ENCODE measurements around the gene KITLG. TPM values are rescaled to one million over a fixed set of nuclear protein-coding genes. Genes with fewer than 3 reads are reported as not detected.
A peak's percentile ranks its signal among the peaks of the same experiment; 100 is the strongest.

The KITLG gene
- total RNA-seq, 1 experiment from 2014 or later: 11.7 TPM

DNA sequence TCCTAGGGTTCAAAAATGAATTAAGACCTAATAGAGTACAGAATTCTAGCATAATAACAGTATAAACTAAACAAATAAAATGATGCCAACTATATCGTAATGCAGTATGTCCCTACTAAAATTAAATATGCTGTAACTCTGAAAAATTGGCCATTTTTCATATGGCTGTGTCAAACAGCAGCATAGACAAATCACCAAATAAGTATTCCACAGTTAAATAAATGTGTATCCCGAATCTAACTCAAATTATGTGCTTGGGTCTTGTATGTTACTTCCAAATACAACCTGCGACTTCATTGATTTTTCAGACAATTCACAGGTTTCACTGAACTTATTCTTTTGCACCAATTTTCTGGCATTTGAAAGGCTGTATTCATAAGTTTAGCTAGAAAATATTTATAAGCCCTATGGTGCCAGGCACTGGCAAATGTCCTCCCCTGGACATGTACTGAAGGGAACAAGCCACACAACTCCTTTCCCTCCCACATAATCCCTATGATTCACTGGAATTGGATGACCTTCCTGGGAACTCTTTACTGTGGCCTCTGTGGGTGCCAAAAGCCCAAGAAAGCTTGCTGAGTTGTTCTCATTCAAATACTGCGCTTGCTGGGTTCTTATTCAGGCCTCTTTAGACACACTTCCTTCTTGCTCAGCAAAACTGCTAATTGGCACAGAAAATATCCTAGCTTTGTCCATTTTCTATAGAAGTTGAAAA, 108.8 kb downstream of the KITLG start:
- Histone ChIP-seq H4K5ac (ENCODE audit: insufficient read length, low read depth, low read length) (no peak overlapping the region), H4K20me1 (ENCODE audit: control insufficient read depth, insufficient read depth, insufficient read length) (no peaks in the 10 kb centered on the region), H3K4me1 (ENCODE audit: insufficient read depth, low read length) (no peaks in the 10 kb centered on the region), H3K27me3 (ENCODE audit: insufficient read depth, low read length) (no peaks in the 10 kb centered on the region), H4K91ac (ENCODE audit: insufficient read length, low read depth, low read length) (no peak overlapping the region), H3K56ac (ENCODE audit: insufficient read length, low read depth, low read length) (no peak overlapping the region), H3K23ac (ENCODE audit: insufficient read length, low read depth, low read length) (no peak overlapping the region), H3K79me1 (ENCODE audit: insufficient read depth, low read depth, low read length, poor library complexity, severe bottlenecking) (no peaks in the 10 kb centered on the region), H3K14ac (ENCODE audit: insufficient read depth, low read length) (no peak overlapping the region), H3K4me2 (ENCODE audit: insufficient read depth, insufficient read length, low read length) (no peak overlapping the region), H3K4ac (ENCODE audit: low read depth, low read length) (no peak overlapping the region), H2BK15ac (ENCODE audit: low read depth, low read length) (no peak overlapping the region), H3K79me2 (ENCODE audit: insufficient read depth, low read length) (no peaks in the 10 kb centered on the region), H2AK5ac (ENCODE audit: insufficient read length, low read length) (no peak overlapping the region), H3K27ac (ENCODE audit: insufficient read length, low read depth, low read length) (no peak overlapping the region), H3K9ac (ENCODE audit: extremely low read depth, insufficient read length, low read length) (no peak overlapping the region), H4K8ac (replicated peaks; ENCODE audit: insufficient read length, low read depth, low read length) (no peak overlapping the region), H2BK12ac (ENCODE audit: insufficient read length, low read depth, low read length) (no peak overlapping the region), H3K18ac (ENCODE audit: insufficient read length, low read depth, low read length) (no peak overlapping the region), H3T11ph (ENCODE audit: low read length) (no peak overlapping the region), H3K9me3 (ENCODE audit: control insufficient read depth, low read depth, low read length) (peaks cover 10% of the 10 kb centered on the region), H2AFZ (ENCODE audit: low read length) (no peak overlapping the region), H3K23me2 (ENCODE audit: insufficient read length, low read depth, low read length, poor library complexity, severe bottlenecking) (no peaks in the 10 kb centered on the region), H2BK120ac (ENCODE audit: low read depth, low read length, poor library complexity, severe bottlenecking) (no peak overlapping the region), H2BK20ac (ENCODE audit: low read depth, low read length, poor library complexity, severe bottlenecking) (no peak overlapping the region), H2BK5ac (ENCODE audit: insufficient read length, low read length) (no peak overlapping the region)
- Mint-ChIP-seq H3K4me1 (peaks cover 18 to 24% of the 10 kb centered on the region in 2 experiments), H3K27ac (peak overlapping the region; percentile 64 to 87 (median 75); a peak in 3 of 7 replicates), H3K36me3 (ENCODE audit: insufficient read depth in 1 of 3, low read depth in 3 of 3) (peaks cover 13 to 21% (median 19%) of the 10 kb centered on the region in 3 experiments), H3K9me3 (peaks cover 20 to 25% of the 10 kb centered on the region in 2 experiments), H3K27me3 (ENCODE audit: low read depth) (no peaks in the 10 kb centered on the region), H3K4me3 (no peak overlapping the region)
- TF ChIP-seq, protein P1, sequence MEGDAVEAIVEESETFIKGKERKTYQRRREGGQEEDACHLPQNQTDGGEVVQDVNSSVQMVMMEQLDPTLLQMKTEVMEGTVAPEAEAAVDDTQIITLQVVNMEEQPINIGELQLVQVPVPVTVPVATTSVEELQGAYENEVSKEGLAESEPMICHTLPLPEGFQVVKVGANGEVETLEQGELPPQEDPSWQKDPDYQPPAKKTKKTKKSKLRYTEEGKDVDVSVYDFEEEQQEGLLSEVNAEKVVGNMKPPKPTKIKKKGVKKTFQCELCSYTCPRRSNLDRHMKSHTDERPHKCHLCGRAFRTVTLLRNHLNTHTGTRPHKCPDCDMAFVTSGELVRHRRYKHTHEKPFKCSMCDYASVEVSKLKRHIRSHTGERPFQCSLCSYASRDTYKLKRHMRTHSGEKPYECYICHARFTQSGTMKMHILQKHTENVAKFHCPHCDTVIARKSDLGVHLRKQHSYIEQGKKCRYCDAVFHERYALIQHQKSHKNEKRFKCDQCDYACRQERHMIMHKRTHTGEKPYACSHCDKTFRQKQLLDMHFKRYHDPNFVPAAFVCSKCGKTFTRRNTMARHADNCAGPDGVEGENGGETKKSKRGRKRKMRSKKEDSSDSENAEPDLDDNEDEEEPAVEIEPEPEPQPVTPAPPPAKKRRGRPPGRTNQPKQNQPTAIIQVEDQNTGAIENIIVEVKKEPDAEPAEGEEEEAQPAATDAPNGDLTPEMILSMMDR (conservative IDR thresholded peaks at IDR 0.05): no peak
- DNase-seq: no peak
- whole genome bisulfite sequencing (ENCODE audit: extremely low coverage, insufficient read length, low lambda C conversion rate): no CpG with 5 or more reads among the region's 4 CpGs

All from H9 (cell line).